Left ventricle myocardium inferior (tissue), 1 donor: Measurements from ENCODE around the gene USP31. TPM values are rescaled to one million over a fixed set of nuclear protein-coding genes. Genes with fewer than 3 reads are reported as not detected.
"Not testable (repeated sequence)": the region's sequence is repeated elsewhere in the genome, so short reads cannot be mapped to it uniquely, and the experiment has no call there.

Experiments used
- DNase-seq: peaks from one replicate; pipeline ENCODE4 v3.0.0-alpha.2; 2020
- H3K27ac ChIP-seq: fragments of 200-600 bp; replicated peaks from 2 replicates; pipeline ENCODE4 v1.8.0; 2021
- H3K27me3 ChIP-seq: fragments of 200-600 bp; 2 replicates; pipeline ENCODE4 v1.8.0; 2021; ENCODE audit warnings: low read depth
- H3K36me3 ChIP-seq: fragments of 200-600 bp; 2 replicates; pipeline ENCODE4 v1.8.0; 2021
- H3K4me1 ChIP-seq: fragments of 200-600 bp; 2 replicates; pipeline ENCODE4 v1.8.0; 2021
- H3K4me3 ChIP-seq: fragments of 200-600 bp; 2 replicates; pipeline ENCODE4 v1.8.0; 2021; ENCODE audit warnings: mild to moderate bottlenecking, moderate library complexity
- H3K9me3 ChIP-seq: fragments of 200-600 bp; replicated peaks from 2 replicates; pipeline ENCODE4 v1.8.0; 2021
- CTCF ChIP-seq: fragments of 200-600 bp; IDR thresholded peaks from 2 replicates; pipeline ENCODE4 v1.8.0; 2021; ENCODE audit warnings: antibody characterized with exemption, mild to moderate bottlenecking, borderline replicate concordance
- intact Hi-C: fragments of 100-400 bp; cut with micrococcal nuclease; formaldehyde crosslinking; loops from one replicate; pipeline ENCODE4 v1.11.0; 2022
- total RNA-seq: library from RNA; stranded (reverse); fragmentation: NEBNext Ultra II Directional; extraction: Animal tissue kit (Norgen Biotek cat#: 25700); gene quantifications from one replicate; pipeline ENCODE4 v1.2.1, GENCODE V29; 2021
- donor health status: DM: no; HTN: yes; CAD: no; lungs with severe emphysema.

Gene USP31
- total RNA-seq, 1 donor from 2014 or later: 28.2 TPM

- Histone ChIP-seq H3K27ac (no peak overlapping the region), H3K27me3 (no peaks in the 10 kb centered on the region), H3K4me1 (peaks cover 37% of the 10 kb centered on the region), H3K4me3 (no peak overlapping the region), H3K9me3 (no peaks in the 10 kb centered on the region), H3K36me3 (peaks cover 46% of the 10 kb centered on the region)
- no peak for TF ChIP-seq CTCF
- intact Hi-C loops: no loop called here
- no peak for DNase-seq
These were observed 43.9 kb downstream of the USP31 start for GRCh38 chr16:23105309-23105708.

- no peak for TF ChIP-seq CTCF
- intact Hi-C loops: no loop called here
- peaks cover 56% of the 10 kb centered on the region for H3K36me3 ChIP-seq
- H3K4me3 ChIP-seq: no peak overlapping the region
- H3K27ac ChIP-seq: no peak overlapping the region
- no peak for DNase-seq
- no peaks in the 10 kb centered on the region for H3K9me3 ChIP-seq
- peaks cover 32% of the 10 kb centered on the region for H3K4me1 ChIP-seq
- H3K27me3 ChIP-seq: no peaks in the 10 kb centered on the region
These were observed 45.0 kb downstream of the USP31 start for GRCh38 chr16:23104032-23104955.

- peaks cover 59% of the 10 kb centered on the region for H3K36me3 ChIP-seq
- H3K27ac ChIP-seq: no peak overlapping the region
- no peak for DNase-seq
- peaks cover 25% of the 10 kb centered on the region for H3K4me1 ChIP-seq
- H3K4me3 ChIP-seq: no peak overlapping the region
- intact Hi-C loops: no loop called here
- no peaks in the 10 kb centered on the region for H3K27me3 ChIP-seq
- no peak for TF ChIP-seq CTCF
- no peaks in the 10 kb centered on the region for H3K9me3 ChIP-seq
These were observed 45.6 kb downstream of the USP31 start for GRCh38 chr16:23103603-23104002.

GRCh38 chr16:23101012-23101550, 48.2 kb downstream of the USP31 start:
- no peak for DNase-seq
- intact Hi-C loops: no loop called here
- no peaks in the 10 kb centered on the region for H3K27me3 ChIP-seq
- H3K9me3 ChIP-seq: no peaks in the 10 kb centered on the region
- H3K4me1 ChIP-seq: peaks cover 5% of the 10 kb centered on the region
- no peak overlapping the region for H3K27ac ChIP-seq
- H3K36me3 ChIP-seq: peaks cover 52% of the 10 kb centered on the region
- H3K4me3 ChIP-seq: no peak overlapping the region
- no peak for TF ChIP-seq CTCF

- H3K9me3 ChIP-seq, H3K4me3 ChIP-seq, DNase-seq, H3K27me3 ChIP-seq, intact Hi-C loops, H3K27ac ChIP-seq: not testable (repeated sequence)
- H3K36me3 ChIP-seq: peaks cover 46% of the 10 kb centered on the region
- peaks cover 15% of the 10 kb centered on the region for H3K4me1 ChIP-seq
These were observed 52.8 kb downstream of the USP31 start for GRCh38 chr16:23096450-23096849.

- H3K9me3 ChIP-seq, H3K27me3 ChIP-seq, H3K27ac ChIP-seq, H3K4me3 ChIP-seq, DNase-seq, intact Hi-C loops: not testable (repeated sequence)
- Histone ChIP-seq H3K4me1 (peaks cover 24% of the 10 kb centered on the region), H3K36me3 (peaks cover 38% of the 10 kb centered on the region)
These were observed 55.1 kb downstream of the USP31 start for GRCh38 chr16:23094136-23094535.
